Measurements from ENCODE around the gene CLEC4E.

CLEC4E gene

DNA sequence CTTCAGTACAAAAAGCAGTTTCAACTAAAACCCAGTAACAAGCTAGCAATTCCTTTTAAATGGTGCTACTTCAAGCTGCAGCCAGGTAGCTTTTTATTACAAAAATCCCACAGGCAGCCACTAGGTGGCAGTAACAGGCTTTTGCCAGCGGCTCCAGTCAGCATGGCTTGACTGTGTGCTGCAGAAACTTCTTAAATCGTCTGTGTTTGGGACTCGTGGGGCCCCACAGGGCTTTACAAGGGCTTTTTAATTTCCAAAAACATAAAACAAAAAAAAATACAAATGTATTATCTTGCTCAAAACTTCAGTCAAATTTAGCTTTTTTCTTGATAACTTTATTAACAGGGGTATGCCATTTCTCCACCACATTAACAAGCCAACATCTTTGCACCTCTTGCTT, 3.6 kb upstream of the CLEC4E start:
- TF ChIP-seq RAD21 (IDR thresholded peaks at IDR 0.05; ENCODE audit: low read depth) (peak; percentile 93), REST (IDR thresholded peaks at IDR 0.05; ENCODE audit: low read depth) (no peak), EGR1 (IDR thresholded peaks at IDR 0.05) (no peak), NFIC (IDR thresholded peaks at IDR 0.05) (no peak), CEBPB (IDR thresholded peaks at IDR 0.05) (no peak)
- TF ChIP-seq, protein P1, sequence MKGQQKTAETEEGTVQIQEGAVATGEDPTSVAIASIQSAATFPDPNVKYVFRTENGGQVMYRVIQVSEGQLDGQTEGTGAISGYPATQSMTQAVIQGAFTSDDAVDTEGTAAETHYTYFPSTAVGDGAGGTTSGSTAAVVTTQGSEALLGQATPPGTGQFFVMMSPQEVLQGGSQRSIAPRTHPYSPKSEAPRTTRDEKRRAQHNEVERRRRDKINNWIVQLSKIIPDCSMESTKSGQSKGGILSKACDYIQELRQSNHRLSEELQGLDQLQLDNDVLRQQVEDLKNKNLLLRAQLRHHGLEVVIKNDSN (IDR thresholded peaks at IDR 0.05), result no peak

GRCh38 chr12:8541562-8541961, 857 bp upstream of the CLEC4E start:
- TF ChIP-seq TEAD4 (IDR thresholded peaks at IDR 0.05) (no peak), FOXM1 (IDR thresholded peaks at IDR 0.05; ENCODE audit: borderline replicate concordance, low read depth) (no peak), RAD21 (IDR thresholded peaks at IDR 0.05; ENCODE audit: low read depth) (no peak), EGR1 (IDR thresholded peaks at IDR 0.05) (no peak), NFIC (IDR thresholded peaks at IDR 0.05) (no peak), CREB1 (IDR thresholded peaks at IDR 0.05; ENCODE audit: low read depth) (no peak)

- TF ChIP-seq, protein P1 (IDR thresholded peaks at IDR 0.05), result no peak
- no peak for TF ChIP-seq ZBTB7A (IDR thresholded peaks at IDR 0.05; ENCODE audit: low read depth)
These were observed 8.7 kb downstream of the CLEC4E start for GRCh38 chr12:8532045-8532444.

- TF ChIP-seq EGR1 (IDR thresholded peaks at IDR 0.05), result no peak
- no peak for TF ChIP-seq EP300 (IDR thresholded peaks at IDR 0.05; ENCODE audit: borderline replicate concordance)
- no peak for TF ChIP-seq ZBTB7A (IDR thresholded peaks at IDR 0.05; ENCODE audit: low read depth)
- TF ChIP-seq NFIC (IDR thresholded peaks at IDR 0.05), result no peak
- TF ChIP-seq MAX (IDR thresholded peaks at IDR 0.05), result no peak
- TF ChIP-seq, protein P1 (IDR thresholded peaks at IDR 0.05), result no peak
- no peak for TF ChIP-seq TEAD4 (IDR thresholded peaks at IDR 0.05)
- TF ChIP-seq TAF1 (IDR thresholded peaks at IDR 0.05; ENCODE audit: low read depth), result no peak
- no peak for TF ChIP-seq TCF12 (IDR thresholded peaks at IDR 0.05; ENCODE audit: low read depth)
These were observed 13.2 kb downstream of the CLEC4E start for GRCh38 chr12:8527250-8528130.

DNA sequence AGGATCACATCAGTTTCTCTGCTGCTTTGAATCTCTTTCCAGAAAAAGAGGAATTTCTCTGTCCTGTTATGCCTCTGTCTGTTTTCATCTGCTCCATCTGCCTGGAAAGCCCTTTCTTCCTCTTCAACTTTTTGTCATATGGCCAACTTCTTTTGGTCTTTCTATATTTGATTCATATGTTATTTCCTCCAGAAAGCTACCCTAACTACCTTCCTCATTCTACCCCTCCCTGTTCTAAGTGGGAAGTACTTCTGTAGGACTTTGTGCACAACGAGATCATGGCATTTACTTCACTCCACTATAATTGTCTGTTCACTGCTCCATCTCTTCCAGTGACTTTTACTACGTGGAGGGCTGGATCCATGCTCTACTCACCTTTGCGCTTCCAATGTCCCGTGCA, 21.5 kb downstream of the CLEC4E start:
- TF ChIP-seq MAX (IDR thresholded peaks at IDR 0.05) (no peak), CEBPB (IDR thresholded peaks at IDR 0.05) (no peak)

- no peak for TF ChIP-seq CREB1 (IDR thresholded peaks at IDR 0.05; ENCODE audit: low read depth)
- TF ChIP-seq RAD21 (IDR thresholded peaks at IDR 0.05; ENCODE audit: low read depth), result no peak
- no peak for TF ChIP-seq EGR1 (IDR thresholded peaks at IDR 0.05)
- no peak for TF ChIP-seq TCF12 (IDR thresholded peaks at IDR 0.05; ENCODE audit: low read depth)
- TF ChIP-seq CEBPB (IDR thresholded peaks at IDR 0.05), result no peak
- TF ChIP-seq, protein P1 (IDR thresholded peaks at IDR 0.05), result no peak
- no peak for TF ChIP-seq MAX (IDR thresholded peaks at IDR 0.05)
- TF ChIP-seq YY1 (IDR thresholded peaks at IDR 0.05; ENCODE audit: low read depth), result no peak
- TF ChIP-seq ZBTB7A (IDR thresholded peaks at IDR 0.05; ENCODE audit: low read depth), result no peak
- no peak for TF ChIP-seq TAF1 (IDR thresholded peaks at IDR 0.05; ENCODE audit: low read depth)
- TF ChIP-seq REST (IDR thresholded peaks at IDR 0.05; ENCODE audit: low read depth), result no peak
- no peak for TF ChIP-seq TEAD4 (IDR thresholded peaks at IDR 0.05)
These were observed 22.7 kb downstream of the CLEC4E start for GRCh38 chr12:8517971-8518370.
